Esophagus squamous epithelium (tissue), 4 donors: Measurements from ENCODE around the gene BCL2.

Source experiments
- CTCF ChIP-seq, 6 experiments: fragments of 450-650 bp in 4 of 6; fragments of 200-600 bp in 2 of 6; sonication (generic) in 2 of 6; IDR thresholded peaks; one replicate each; pipeline ENCODE4 v1.5.1; 2016 to 2019; ENCODE audit warnings: antibody characterized with exemption in 6 of 6, mild to moderate bottlenecking in 4 of 6, moderate library complexity in 4 of 6
- POLR2A ChIP-seq, 4 donors: fragments of 450-650 bp; IDR thresholded peaks; one replicate each; pipeline ENCODE4 v1.6.1; 2017; ENCODE audit warnings: antibody characterized with exemption in 4 of 4, mild to moderate bottlenecking in 4 of 4, moderate library complexity in 3 of 4

GRCh38 chr18:63271881-63272299 lies 47.7 kb downstream of the BCL2 start:
- no peak for TF ChIP-seq CTCF (IDR thresholded peaks at IDR 0.05)
- no peak for TF ChIP-seq POLR2A (IDR thresholded peaks at IDR 0.05)
